HEK293 (cell line): ENCODE measurements around the gene KRT7.

Experiments
- CTCF ChIA-PET: fragments of 350-600 bp; formaldehyde crosslinking; extraction: SDS; loops from one replicate; lab custom pipeline; 2021; ENCODE audit warnings: antibody characterized with exemption; lab: Yijun Ruan, JAX
- POLR2A ChIA-PET: fragments of 300-600 bp; formaldehyde crosslinking; extraction: SDS; loops from one replicate; lab custom pipeline; 2020; ENCODE audit warnings: antibody characterized with exemption, inconsistent platforms; lab: Yijun Ruan, JAX
- H3K27ac ChIP-seq: fragments of 200-500 bp; sonication (Bioruptor generic); 2 replicates; pipeline ENCODE4 v1.5.1; 2014; ENCODE audit warnings: low read depth, low read length, control low read depth, inconsistent platforms; ENCODE audit errors: extremely low read depth
- H3K36me3 ChIP-seq, 2 experiments: fragments of 200-500 bp in 1 of 2; sonication (Bioruptor generic) in 1 of 2; 1 replicate in 1 of 2; 2 replicates in 1 of 2; pipeline ENCODE4 v1.5.1; 2014 to 2017; ENCODE audit warnings: inconsistent platforms in 2 of 2, low read length in 2 of 2; ENCODE audit not compliant: control insufficient read depth in 2 of 2, insufficient read depth in 1 of 2
- H3K4me1 ChIP-seq: fragments of 200-500 bp; sonication (Bioruptor generic); 2 replicates; pipeline ENCODE4 v1.5.1; 2014; ENCODE audit warnings: mild to moderate bottlenecking, low read length, inconsistent platforms; ENCODE audit not compliant: control insufficient read depth, insufficient read depth
- H3K4me3 ChIP-seq: 2 replicates; pipeline ENCODE4 v1.5.1; 2011; ENCODE audit warnings: low read depth, mild to moderate bottlenecking, control low read depth, low read length, moderate library complexity
- H3K9me3 ChIP-seq: fragments of 200-500 bp; sonication (Bioruptor generic); 2 replicates; pipeline ENCODE4 v1.5.1; 2014; ENCODE audit warnings: low read depth, low read length, inconsistent platforms; ENCODE audit not compliant: control insufficient read depth, insufficient read depth
- GFI1B ChIP-seq: fragments of 450-650 bp; formaldehyde crosslinking; IDR thresholded peaks from 2 replicates; pipeline ENCODE4 v1.5.1; 2016; ENCODE audit warnings: missing biosample characterization, missing genetic modification characterization
- KLF16 ChIP-seq: fragments of 450-650 bp; formaldehyde crosslinking; IDR thresholded peaks from 2 replicates; pipeline ENCODE4 v1.5.1; 2017; ENCODE audit warnings: missing biosample characterization, missing genetic modification characterization
- MYNN ChIP-seq: fragments of 450-650 bp; formaldehyde crosslinking; IDR thresholded peaks from 2 replicates; pipeline ENCODE4 v1.5.1; 2016; ENCODE audit warnings: missing biosample characterization, missing genetic modification characterization, borderline replicate concordance
- PBX3 ChIP-seq: sonication (generic); formaldehyde crosslinking; IDR thresholded peaks from 2 replicates; pipeline ENCODE4 v1.8.1; 2022; ENCODE audit warnings: mild to moderate bottlenecking, moderate library complexity, missing genetic modification reagents
- RBAK ChIP-seq: fragments of 450-650 bp; formaldehyde crosslinking; IDR thresholded peaks from 2 replicates; pipeline ENCODE4 v1.5.1; 2016; ENCODE audit warnings: missing biosample characterization, missing genetic modification characterization
- SP2 ChIP-seq: fragments of 450-650 bp; formaldehyde crosslinking; IDR thresholded peaks from 2 replicates; pipeline ENCODE4 v1.5.1; 2016; ENCODE audit warnings: missing biosample characterization, missing genetic modification characterization
- TRIM28 ChIP-seq: IDR thresholded peaks from 2 replicates; pipeline ENCODE4 v1.6.1; 2011; ENCODE audit warnings: low read length, control low read depth, borderline replicate concordance
- TSHZ1 ChIP-seq: fragments of 450-650 bp; formaldehyde crosslinking; IDR thresholded peaks from 2 replicates; pipeline ENCODE4 v1.5.1; 2016; ENCODE audit warnings: missing biosample characterization, missing genetic modification characterization, borderline replicate concordance
- ZBTB20 ChIP-seq: fragments of 450-650 bp; formaldehyde crosslinking; IDR thresholded peaks from 2 replicates; pipeline ENCODE4 v1.5.1; 2016; ENCODE audit warnings: missing biosample characterization, missing genetic modification characterization
- ZBTB7A ChIP-seq: fragments of 450-650 bp; formaldehyde crosslinking; IDR thresholded peaks from 2 replicates; pipeline ENCODE4 v1.5.1; 2016; ENCODE audit warnings: low read depth, missing biosample characterization, missing genetic modification characterization
- ZBTB8A ChIP-seq: fragments of 450-650 bp; formaldehyde crosslinking; IDR thresholded peaks from 2 replicates; pipeline ENCODE4 v1.5.1; 2016; ENCODE audit warnings: missing biosample characterization, missing genetic modification characterization
- ZNF202 ChIP-seq: fragments of 450-650 bp; formaldehyde crosslinking; IDR thresholded peaks from 2 replicates; pipeline ENCODE4 v1.5.1; 2016; ENCODE audit warnings: missing biosample characterization, missing genetic modification characterization, borderline replicate concordance
- ZNF335 ChIP-seq: fragments of 450-650 bp; formaldehyde crosslinking; conservative IDR thresholded peaks from 2 replicates; pipeline ENCODE4 v1.5.1; 2016; ENCODE audit warnings: missing biosample characterization, missing genetic modification characterization
- ZNF354C ChIP-seq: fragments of 450-650 bp; formaldehyde crosslinking; IDR thresholded peaks from 2 replicates; pipeline ENCODE4 v1.5.1; 2016; ENCODE audit warnings: missing biosample characterization, missing genetic modification characterization, low read depth, borderline replicate concordance
- ZNF514 ChIP-seq: fragments of 450-650 bp; formaldehyde crosslinking; IDR thresholded peaks from 2 replicates; pipeline ENCODE4 v1.5.1; 2016; ENCODE audit warnings: missing biosample characterization, missing genetic modification characterization
- ZNF530 ChIP-seq: fragments of 450-650 bp; formaldehyde crosslinking; IDR thresholded peaks from 2 replicates; pipeline ENCODE4 v1.5.1; 2016; ENCODE audit warnings: low read depth, missing biosample characterization, missing genetic modification characterization
- ZNF610 ChIP-seq: fragments of 450-650 bp; formaldehyde crosslinking; IDR thresholded peaks from 2 replicates; pipeline ENCODE4 v1.5.1; 2016; ENCODE audit warnings: missing biosample characterization, missing genetic modification characterization, borderline replicate concordance
- ZNF677 ChIP-seq: fragments of 450-650 bp; IDR thresholded peaks from 2 replicates; pipeline ENCODE4 v1.5.0; 2018; ENCODE audit warnings: missing biosample characterization, mild to moderate bottlenecking, missing genetic modification characterization, moderate library complexity
- ZXDB ChIP-seq: fragments of 450-650 bp; formaldehyde crosslinking; IDR thresholded peaks from 2 replicates; pipeline ENCODE4 v1.5.1; 2016; ENCODE audit warnings: missing biosample characterization, missing genetic modification characterization
- TF ChIP-seq, protein P1 (sequence below): fragments of 450-650 bp; formaldehyde crosslinking; IDR thresholded peaks from 2 replicates; pipeline ENCODE4 v1.5.1; 2017; ENCODE audit warnings: missing biosample characterization, missing genetic modification characterization
- TF ChIP-seq, protein P2 (sequence below): fragments of 450-650 bp; formaldehyde crosslinking; IDR thresholded peaks from 2 replicates; pipeline ENCODE4 v1.5.1; 2016; ENCODE audit warnings: missing biosample characterization, missing genetic modification characterization

Gene KRT7

DNA sequence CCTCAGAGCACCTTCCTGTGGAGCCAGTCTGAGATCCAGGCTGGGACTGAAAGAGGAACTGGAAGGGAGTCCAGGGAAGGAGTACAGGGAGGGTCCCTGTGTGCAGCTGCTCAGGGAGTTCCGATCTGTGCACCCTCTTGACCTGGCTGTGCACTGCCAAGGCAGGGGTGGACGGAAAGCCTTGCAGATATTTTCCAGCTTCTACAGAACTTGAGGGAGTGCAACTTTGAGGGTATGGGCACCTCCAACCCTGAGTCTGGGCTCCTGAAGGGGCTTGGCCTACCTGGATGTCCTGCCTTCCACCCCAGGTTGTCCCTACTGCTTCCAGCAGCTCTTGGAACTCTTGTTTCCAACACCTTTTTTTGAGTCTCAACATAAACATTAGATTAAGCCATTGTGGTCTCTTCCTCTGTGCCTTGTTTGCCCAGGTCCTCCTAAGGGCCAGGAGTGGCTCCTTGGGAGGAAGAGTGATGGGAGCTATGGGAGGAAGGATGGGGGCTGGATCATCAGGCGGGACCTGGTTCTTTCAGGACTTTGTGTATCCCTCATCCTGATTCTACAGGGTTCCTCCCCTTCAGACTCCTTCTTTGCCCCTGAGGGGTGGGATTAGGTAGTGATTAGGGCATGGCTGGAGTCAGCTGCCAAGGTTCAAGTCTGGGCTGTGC lies 3.5 kb downstream of the KRT7 start:
- H3K27ac ChIP-seq, result no peak overlapping the region
- no peak for TF ChIP-seq TSHZ1 (tag by site-specific recombination)
- no peak for TF ChIP-seq TRIM28
- TF ChIP-seq, protein P1, sequence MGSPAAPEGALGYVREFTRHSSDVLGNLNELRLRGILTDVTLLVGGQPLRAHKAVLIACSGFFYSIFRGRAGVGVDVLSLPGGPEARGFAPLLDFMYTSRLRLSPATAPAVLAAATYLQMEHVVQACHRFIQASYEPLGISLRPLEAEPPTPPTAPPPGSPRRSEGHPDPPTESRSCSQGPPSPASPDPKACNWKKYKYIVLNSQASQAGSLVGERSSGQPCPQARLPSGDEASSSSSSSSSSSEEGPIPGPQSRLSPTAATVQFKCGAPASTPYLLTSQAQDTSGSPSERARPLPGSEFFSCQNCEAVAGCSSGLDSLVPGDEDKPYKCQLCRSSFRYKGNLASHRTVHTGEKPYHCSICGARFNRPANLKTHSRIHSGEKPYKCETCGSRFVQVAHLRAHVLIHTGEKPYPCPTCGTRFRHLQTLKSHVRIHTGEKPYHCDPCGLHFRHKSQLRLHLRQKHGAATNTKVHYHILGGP (tag by site-specific recombination), result no peak
- no peak for TF ChIP-seq RBAK
- TF ChIP-seq ZNF530, result no peak
- no peaks in the 10 kb centered on the region for H3K36me3 ChIP-seq
- no peaks in the 10 kb centered on the region for H3K9me3 ChIP-seq
- CTCF ChIA-PET, result interaction anchor here (0.7 to 6.5 kb wide), 5 partner anchors 15 to 79 kb away, joined by 3 to 29 read pairs (median 3); no protein-coding TSS in a partner anchor
- H3K4me1 ChIP-seq, result no peaks in the 10 kb centered on the region
- no peak overlapping the region for H3K4me3 ChIP-seq
- POLR2A ChIA-PET, result no interaction called here

DNA sequence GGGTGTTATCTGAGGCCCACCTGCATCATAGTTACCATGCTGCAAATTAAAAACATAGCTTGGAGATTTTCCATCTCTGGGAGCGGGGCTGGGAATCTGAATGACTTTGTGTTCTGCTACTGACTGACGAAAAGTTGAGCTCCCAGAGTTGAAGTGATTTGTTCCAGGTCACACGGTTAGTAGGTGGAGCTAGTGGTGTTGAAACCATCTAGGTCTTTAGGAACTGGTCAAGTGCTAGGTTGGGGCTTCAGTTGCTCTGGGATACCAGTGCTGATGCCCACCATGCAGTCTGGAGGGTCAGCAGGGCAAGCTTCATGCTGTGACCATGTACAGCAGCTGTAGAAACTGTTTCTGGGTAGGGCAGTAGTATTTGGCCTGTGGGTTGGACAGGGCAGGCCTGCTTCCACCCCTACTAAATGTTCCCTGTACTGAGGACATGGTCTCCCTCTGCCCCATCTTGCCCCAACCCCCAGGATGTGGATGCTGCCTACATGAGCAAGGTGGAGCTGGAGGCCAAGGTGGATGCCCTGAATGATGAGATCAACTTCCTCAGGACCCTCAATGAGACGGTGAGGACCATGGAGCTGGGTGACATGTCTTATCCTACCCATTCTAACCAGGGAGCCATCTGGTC lies 5.3 kb downstream of the KRT7 start:
- ChIA-PET CTCF (interaction anchor here (0.5 to 6.5 kb wide), 8 partner anchors 12 to 99 kb away, joined by 3 to 29 read pairs (median 4); no protein-coding TSS in a partner anchor), POLR2A (interaction anchor here (0.6 to 0.8 kb wide), 2 partner anchors 8 to 22 kb away, joined by 3 read pairs; no protein-coding TSS in a partner anchor)
- no peaks in the 10 kb centered on the region for H3K4me1 ChIP-seq
- no peaks in the 10 kb centered on the region for H3K36me3 ChIP-seq
- no peaks in the 10 kb centered on the region for H3K9me3 ChIP-seq
- H3K4me3 ChIP-seq, result no peak overlapping the region
- TF ChIP-seq ZNF335 (tag by site-specific recombination) (no peak), ZNF202 (tag by site-specific recombination) (no peak), KLF16 (no peak), ZNF677 (tag by site-specific recombination) (no peak), ZBTB20 (tag by site-specific recombination) (peak; percentile 47), ZBTB7A (tag by site-specific recombination) (no peak), MYNN (tag by site-specific recombination) (no peak), ZNF610 (no peak)
- no peak overlapping the region for H3K27ac ChIP-seq

GRCh38 chr12:52238916-52239646 lies 6.0 kb downstream of the KRT7 start:
- H3K4me1 ChIP-seq, result peaks cover 6% of the 10 kb centered on the region
- H3K36me3 ChIP-seq, result no peaks in the 10 kb centered on the region
- CTCF ChIA-PET, result interaction anchor here (1.6 to 6.5 kb wide), 2 partner anchors 17 to 99 kb away, joined by 5 to 29 read pairs; no protein-coding TSS in a partner anchor
- H3K4me3 ChIP-seq, result no peak overlapping the region
- H3K27ac ChIP-seq, result no peak overlapping the region
- POLR2A ChIA-PET, result no interaction called here
- no peaks in the 10 kb centered on the region for H3K9me3 ChIP-seq
- no peak for TF ChIP-seq TRIM28
- no peak for TF ChIP-seq ZNF354C
- no peak for TF ChIP-seq GFI1B
- TF ChIP-seq ZNF514, result no peak
- TF ChIP-seq PBX3, result no peak
- TF ChIP-seq ZBTB8A (tag by site-specific recombination), result no peak
- no peak for TF ChIP-seq ZXDB (tag by site-specific recombination)
- no peak for TF ChIP-seq RBAK
- no peak for TF ChIP-seq SP2
- TF ChIP-seq, protein P2, sequence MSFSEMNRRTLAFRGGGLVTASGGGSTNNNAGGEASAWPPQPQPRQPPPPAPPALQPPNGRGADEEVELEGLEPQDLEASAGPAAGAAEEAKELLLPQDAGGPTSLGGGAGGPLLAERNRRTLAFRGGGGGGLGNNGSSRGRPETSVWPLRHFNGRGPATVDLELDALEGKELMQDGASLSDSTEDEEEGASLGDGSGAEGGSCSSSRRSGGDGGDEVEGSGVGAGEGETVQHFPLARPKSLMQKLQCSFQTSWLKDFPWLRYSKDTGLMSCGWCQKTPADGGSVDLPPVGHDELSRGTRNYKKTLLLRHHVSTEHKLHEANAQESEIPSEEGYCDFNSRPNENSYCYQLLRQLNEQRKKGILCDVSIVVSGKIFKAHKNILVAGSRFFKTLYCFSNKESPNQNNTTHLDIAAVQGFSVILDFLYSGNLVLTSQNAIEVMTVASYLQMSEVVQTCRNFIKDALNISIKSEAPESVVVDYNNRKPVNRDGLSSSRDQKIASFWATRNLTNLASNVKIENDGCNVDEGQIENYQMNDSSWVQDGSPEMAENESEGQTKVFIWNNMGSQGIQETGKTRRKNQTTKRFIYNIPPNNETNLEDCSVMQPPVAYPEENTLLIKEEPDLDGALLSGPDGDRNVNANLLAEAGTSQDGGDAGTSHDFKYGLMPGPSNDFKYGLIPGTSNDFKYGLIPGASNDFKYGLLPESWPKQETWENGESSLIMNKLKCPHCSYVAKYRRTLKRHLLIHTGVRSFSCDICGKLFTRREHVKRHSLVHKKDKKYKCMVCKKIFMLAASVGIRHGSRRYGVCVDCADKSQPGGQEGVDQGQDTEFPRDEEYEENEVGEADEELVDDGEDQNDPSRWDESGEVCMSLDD, result no peak
